ENCODE results near the gene MYCBPAP. TPM values are rescaled to one million over a fixed set of nuclear protein-coding genes. Genes with fewer than 3 reads are reported as not detected.

MYCBPAP gene
- total RNA-seq, 1 experiment from 2014 or later = not detected

DNA sequence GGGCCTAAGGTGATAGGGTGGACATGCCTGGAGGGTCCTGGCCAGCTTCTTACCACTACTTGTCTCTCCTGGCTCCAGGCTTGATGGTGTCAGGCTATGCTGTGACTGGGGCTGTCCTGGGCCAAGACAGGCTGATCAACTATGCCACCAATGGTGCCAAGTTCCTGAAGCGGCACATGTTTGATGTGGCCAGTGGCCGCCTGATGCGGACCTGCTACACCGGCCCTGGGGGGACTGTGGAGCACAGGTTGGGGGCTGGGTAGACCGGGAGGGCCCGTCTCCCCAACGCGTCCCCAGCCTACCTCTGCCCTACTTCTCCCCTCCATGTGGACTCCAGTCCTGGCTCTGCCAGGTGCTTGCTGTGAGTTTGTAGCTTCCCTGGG lies 43.2 kb downstream of the MYCBPAP start (continued):
- TF ChIP-seq TCF7L2 (IDR thresholded peaks at IDR 0.05; ENCODE audit: borderline replicate concordance, extremely low read depth, insufficient read depth, insufficient read length) = no peak
- TF ChIP-seq ELF1 (IDR thresholded peaks at IDR 0.05; ENCODE audit: borderline replicate concordance, low read depth) = no peak
- no peak for TF ChIP-seq CEBPB (IDR thresholded peaks at IDR 0.05; ENCODE audit: low read depth)
- TF ChIP-seq, protein P1, sequence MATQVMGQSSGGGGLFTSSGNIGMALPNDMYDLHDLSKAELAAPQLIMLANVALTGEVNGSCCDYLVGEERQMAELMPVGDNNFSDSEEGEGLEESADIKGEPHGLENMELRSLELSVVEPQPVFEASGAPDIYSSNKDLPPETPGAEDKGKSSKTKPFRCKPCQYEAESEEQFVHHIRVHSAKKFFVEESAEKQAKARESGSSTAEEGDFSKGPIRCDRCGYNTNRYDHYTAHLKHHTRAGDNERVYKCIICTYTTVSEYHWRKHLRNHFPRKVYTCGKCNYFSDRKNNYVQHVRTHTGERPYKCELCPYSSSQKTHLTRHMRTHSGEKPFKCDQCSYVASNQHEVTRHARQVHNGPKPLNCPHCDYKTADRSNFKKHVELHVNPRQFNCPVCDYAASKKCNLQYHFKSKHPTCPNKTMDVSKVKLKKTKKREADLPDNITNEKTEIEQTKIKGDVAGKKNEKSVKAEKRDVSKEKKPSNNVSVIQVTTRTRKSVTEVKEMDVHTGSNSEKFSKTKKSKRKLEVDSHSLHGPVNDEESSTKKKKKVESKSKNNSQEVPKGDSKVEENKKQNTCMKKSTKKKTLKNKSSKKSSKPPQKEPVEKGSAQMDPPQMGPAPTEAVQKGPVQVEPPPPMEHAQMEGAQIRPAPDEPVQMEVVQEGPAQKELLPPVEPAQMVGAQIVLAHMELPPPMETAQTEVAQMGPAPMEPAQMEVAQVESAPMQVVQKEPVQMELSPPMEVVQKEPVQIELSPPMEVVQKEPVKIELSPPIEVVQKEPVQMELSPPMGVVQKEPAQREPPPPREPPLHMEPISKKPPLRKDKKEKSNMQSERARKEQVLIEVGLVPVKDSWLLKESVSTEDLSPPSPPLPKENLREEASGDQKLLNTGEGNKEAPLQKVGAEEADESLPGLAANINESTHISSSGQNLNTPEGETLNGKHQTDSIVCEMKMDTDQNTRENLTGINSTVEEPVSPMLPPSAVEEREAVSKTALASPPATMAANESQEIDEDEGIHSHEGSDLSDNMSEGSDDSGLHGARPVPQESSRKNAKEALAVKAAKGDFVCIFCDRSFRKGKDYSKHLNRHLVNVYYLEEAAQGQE (IDR thresholded peaks at IDR 0.05; ENCODE audit: low read depth) = no peak

DNA sequence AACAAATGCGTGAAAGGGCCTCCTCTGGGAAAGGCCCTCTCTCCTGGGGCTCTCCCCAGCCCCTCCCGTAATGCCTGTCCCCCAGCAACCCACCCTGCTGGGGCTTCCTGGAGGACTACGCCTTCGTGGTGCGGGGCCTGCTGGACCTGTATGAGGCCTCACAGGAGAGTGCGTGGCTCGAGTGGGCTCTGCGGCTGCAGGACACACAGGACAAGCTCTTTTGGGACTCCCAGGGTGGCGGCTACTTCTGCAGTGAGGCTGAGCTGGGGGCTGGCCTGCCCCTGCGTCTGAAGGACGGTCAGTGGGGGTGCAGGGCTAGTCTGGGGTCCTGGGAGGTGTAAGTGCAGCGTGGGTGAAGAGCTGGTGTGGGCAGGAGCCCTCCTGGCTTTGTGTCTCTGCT lies 43.6 kb downstream of the MYCBPAP start:
- Histone ChIP-seq H3K9ac (ENCODE audit: low read length) (no peak overlapping the region), H3K27me3 (ENCODE audit: insufficient read depth, low read length) (no peaks in the 10 kb centered on the region), H3K9me2 (ENCODE audit: insufficient read depth) (no peaks in the 10 kb centered on the region), H3K4me2 (ENCODE audit: low read length) (no peak overlapping the region), H3K79me2 (ENCODE audit: insufficient read depth, low read length) (no peaks in the 10 kb centered on the region; the same call in 1 of the 2 replicates), H3K4me1 (ENCODE audit: control insufficient read depth in 1 of 2, insufficient read depth in 2 of 2, low read length in 2 of 2) (peaks cover 9 to 22% of the 10 kb centered on the region in 2 experiments), H2AFZ (ENCODE audit: low read depth, low read length, poor library complexity, severe bottlenecking) (no peak overlapping the region), H3K27ac (ENCODE audit: low read depth, low read length) (no peak overlapping the region), H3K9me3 (ENCODE audit: control insufficient read depth in 1 of 2, insufficient read depth in 1 of 2, low read depth in 1 of 2, low read length in 2 of 2) (no peaks in the 10 kb centered on the region), H3K4me3 (replicated peaks in 1 of 2; ENCODE audit: low read depth in 1 of 2, low read length in 2 of 2) (no peak overlapping the region), H4K20me1 (ENCODE audit: insufficient read depth) (no peaks in the 10 kb centered on the region), H3K36me3 (ENCODE audit: control insufficient read depth in 1 of 2, insufficient read depth in 2 of 2, low read length in 2 of 2) (no peaks in the 10 kb centered on the region)
- CTCF ChIA-PET = interaction anchor here (1.1 to 1.5 kb wide), 2 partner anchors 73 to 143 kb away, joined by 3 to 5 read pairs; no protein-coding TSS in a partner anchor
- intact Hi-C loops (cut with micrococcal nuclease) = loop anchor here (1.0 kb wide), 1 partner anchor 143 kb away; no protein-coding TSS in a partner anchor
- RAD21 ChIA-PET (ENCODE audit: low non-redundant PET in 1 of 2, low total read pairs in 2 of 2, uncharacterized antibody in 2 of 2, unreplicated experiment in 2 of 2) = no interaction called here
- ATAC-seq (no peak), DNase-seq (ENCODE audit: low read depth, low spot score) (no peak)
- no TSS peak for BruUV-seq (replicated peaks)
- TF ChIP-seq ELF1 (IDR thresholded peaks at IDR 0.05; ENCODE audit: borderline replicate concordance, low read depth) = no peak
- TF ChIP-seq ZFX (IDR thresholded peaks at IDR 0.05) = no peak
- TF ChIP-seq JUND (IDR thresholded peaks at IDR 0.05) = no peak
- TF ChIP-seq SP1 (IDR thresholded peaks at IDR 0.05; ENCODE audit: low read depth) = no peak
- TF ChIP-seq, protein P1 (IDR thresholded peaks at IDR 0.05; ENCODE audit: low read depth) = no peak
- TF ChIP-seq SRF (IDR thresholded peaks at IDR 0.05; ENCODE audit: low read depth) = no peak
- TF ChIP-seq, protein P2, sequence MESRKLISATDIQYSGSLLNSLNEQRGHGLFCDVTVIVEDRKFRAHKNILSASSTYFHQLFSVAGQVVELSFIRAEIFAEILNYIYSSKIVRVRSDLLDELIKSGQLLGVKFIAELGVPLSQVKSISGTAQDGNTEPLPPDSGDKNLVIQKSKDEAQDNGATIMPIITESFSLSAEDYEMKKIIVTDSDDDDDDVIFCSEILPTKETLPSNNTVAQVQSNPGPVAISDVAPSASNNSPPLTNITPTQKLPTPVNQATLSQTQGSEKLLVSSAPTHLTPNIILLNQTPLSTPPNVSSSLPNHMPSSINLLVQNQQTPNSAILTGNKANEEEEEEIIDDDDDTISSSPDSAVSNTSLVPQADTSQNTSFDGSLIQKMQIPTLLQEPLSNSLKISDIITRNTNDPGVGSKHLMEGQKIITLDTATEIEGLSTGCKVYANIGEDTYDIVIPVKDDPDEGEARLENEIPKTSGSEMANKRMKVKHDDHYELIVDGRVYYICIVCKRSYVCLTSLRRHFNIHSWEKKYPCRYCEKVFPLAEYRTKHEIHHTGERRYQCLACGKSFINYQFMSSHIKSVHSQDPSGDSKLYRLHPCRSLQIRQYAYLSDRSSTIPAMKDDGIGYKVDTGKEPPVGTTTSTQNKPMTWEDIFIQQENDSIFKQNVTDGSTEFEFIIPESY (IDR thresholded peaks at IDR 0.05; ENCODE audit: extremely low read depth, insufficient replicate concordance, low read length) = no peak
- no peak for TF ChIP-seq EZH2 (IDR thresholded peaks at IDR 0.05)
- TF ChIP-seq POLR2A (IDR thresholded peaks at IDR 0.05; ENCODE audit: borderline replicate concordance, extremely low read depth, insufficient read depth, insufficient read length) = no peak
- TF ChIP-seq CEBPB (IDR thresholded peaks at IDR 0.05; ENCODE audit: low read depth) = no peak
- TF ChIP-seq EZH2phosphoT487 (IDR thresholded peaks at IDR 0.05; ENCODE audit: borderline replicate concordance) = no peak
- TF ChIP-seq TCF7L2 (IDR thresholded peaks at IDR 0.05; ENCODE audit: borderline replicate concordance, extremely low read depth, insufficient read depth, insufficient read length) = no peak
- POLR2A ChIA-PET = no interaction called here
